Stomach (tissue), 4 donors: ENCODE results near the gene SLC66A1.

Experiments
- EP300 ChIP-seq: sonication (generic); formaldehyde crosslinking; IDR thresholded peaks from one replicate; pipeline ENCODE4 v1.6.1; 2017; ENCODE audit warnings: antibody characterized with exemption
- POLR2A ChIP-seq, 4 donors: fragments of 450-650 bp; IDR thresholded peaks; one replicate each; pipeline ENCODE4 v1.6.1; 2016; ENCODE audit warnings: antibody characterized with exemption in 4 of 4, control low read depth in 2 of 4, mild to moderate bottlenecking in 1 of 4, moderate library complexity in 1 of 4
- TF ChIP-seq, protein P1 (sequence below), 7 experiments: fragments of 450-650 bp in 4 of 7; fragments of 200-600 bp in 3 of 7; sonication (generic) in 3 of 7; IDR thresholded peaks; one replicate each; pipeline ENCODE4 v1.5.1; 2016 to 2019; ENCODE audit warnings: antibody characterized with exemption in 7 of 7, control low read depth in 2 of 7, mild to moderate bottlenecking in 1 of 7

DNA sequence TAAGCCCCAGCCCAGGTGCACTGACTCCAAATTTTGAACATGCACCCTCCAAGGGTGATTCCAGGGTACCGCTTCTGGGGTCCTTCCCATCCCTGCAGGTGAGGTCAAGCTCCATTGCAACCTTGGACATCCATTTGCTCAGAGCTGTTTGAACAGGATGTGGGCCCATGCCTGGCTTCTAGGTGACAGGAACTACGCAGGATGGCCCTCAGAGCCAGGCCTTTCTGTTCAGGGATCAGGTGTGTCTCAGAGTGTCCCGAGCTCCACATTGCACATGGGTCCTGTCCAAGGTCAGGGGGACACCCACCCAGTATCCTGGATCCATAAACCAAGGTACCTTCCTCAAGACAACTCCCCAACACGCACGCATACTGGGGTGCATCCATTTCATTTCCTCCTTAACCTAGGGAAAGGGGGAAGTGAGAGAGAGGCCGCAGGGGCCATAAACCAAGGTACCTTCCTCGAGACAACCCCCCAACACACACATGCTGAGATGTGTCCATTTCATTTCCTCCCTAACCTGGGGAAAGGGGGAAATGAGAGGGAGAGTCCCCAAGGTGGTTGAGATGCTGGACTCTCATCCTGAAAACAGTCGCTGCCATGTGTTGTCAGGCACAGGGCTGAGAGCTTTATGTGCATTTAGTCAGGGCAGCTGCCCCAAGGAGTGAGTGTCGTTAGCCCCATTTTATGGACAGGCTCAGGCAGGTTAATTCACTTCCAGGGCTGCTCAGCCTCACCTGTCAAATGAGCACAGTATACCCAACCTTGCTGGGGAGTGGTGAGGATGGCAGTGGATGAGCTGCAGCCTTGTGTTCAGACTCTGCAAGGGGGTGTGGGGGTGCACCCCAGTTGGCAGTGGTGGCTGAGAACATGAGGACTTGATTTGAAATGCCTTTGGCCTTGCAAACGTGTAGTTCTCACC lies 2.1 kb downstream of the SLC66A1 start:
- TF ChIP-seq, protein P1, sequence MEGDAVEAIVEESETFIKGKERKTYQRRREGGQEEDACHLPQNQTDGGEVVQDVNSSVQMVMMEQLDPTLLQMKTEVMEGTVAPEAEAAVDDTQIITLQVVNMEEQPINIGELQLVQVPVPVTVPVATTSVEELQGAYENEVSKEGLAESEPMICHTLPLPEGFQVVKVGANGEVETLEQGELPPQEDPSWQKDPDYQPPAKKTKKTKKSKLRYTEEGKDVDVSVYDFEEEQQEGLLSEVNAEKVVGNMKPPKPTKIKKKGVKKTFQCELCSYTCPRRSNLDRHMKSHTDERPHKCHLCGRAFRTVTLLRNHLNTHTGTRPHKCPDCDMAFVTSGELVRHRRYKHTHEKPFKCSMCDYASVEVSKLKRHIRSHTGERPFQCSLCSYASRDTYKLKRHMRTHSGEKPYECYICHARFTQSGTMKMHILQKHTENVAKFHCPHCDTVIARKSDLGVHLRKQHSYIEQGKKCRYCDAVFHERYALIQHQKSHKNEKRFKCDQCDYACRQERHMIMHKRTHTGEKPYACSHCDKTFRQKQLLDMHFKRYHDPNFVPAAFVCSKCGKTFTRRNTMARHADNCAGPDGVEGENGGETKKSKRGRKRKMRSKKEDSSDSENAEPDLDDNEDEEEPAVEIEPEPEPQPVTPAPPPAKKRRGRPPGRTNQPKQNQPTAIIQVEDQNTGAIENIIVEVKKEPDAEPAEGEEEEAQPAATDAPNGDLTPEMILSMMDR (IDR thresholded peaks at IDR 0.05) = no peak
- TF ChIP-seq POLR2A (IDR thresholded peaks at IDR 0.05) = no peak
- no peak for TF ChIP-seq EP300
